D721Med (cell line): ENCODE data around the gene ZMPSTE24.

ENCODE experiments used
- DNase-seq: peaks from one replicate; pipeline ENCODE4 v3.0.0; 2011; ENCODE audit warnings: low spot score; ENCODE audit not compliant: insufficient read length
- FAIRE-seq: peaks from 2 replicates; lab custom pipeline; 2011; peaks lifted over from hg19 to GRCh38; lab: Jason Lieb, UNC
- CTCF ChIP-seq: IDR thresholded peaks from 2 replicates; pipeline ENCODE4 v1.5.1; 2012; ENCODE audit warnings: mild to moderate bottlenecking, control low read depth; ENCODE audit not compliant: insufficient read depth; ENCODE audit errors: missing control alignments

ZMPSTE24 gene

GRCh38 chr1:40303051-40303771 is 45.2 kb downstream of the ZMPSTE24 start:
- DNase-seq: no peak
- TF ChIP-seq CTCF: no peak
- FAIRE-seq: no peak

DNA sequence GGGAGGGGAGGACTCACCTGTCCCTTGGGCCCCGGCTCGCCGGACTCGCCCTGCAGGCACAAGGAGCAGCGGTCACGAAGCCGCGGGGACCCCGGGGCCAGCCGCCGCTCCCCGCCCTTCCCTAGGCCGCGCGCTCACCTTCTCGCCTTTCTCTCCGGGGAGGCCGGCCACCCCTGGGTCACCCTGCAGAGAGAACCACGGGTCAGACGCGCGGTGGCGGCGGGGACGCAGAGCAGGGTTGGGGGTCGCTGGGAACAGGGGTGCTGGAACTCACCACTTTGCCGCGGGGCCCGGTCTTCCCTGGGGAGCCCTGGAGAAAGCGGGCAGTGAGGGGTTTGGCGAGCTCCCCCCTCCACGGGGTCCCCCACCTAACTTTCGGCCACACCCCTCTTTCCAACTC is 45.8 kb downstream of the ZMPSTE24 start:
- DNase-seq: no peak
- FAIRE-seq: no peak
- TF ChIP-seq CTCF: no peak

- no peak for DNase-seq
- TF ChIP-seq CTCF: peak; percentile 17
- no peak for FAIRE-seq
Measured at GRCh38 chr1:40305451-40305850, 47.4 kb downstream of the ZMPSTE24 start.

DNA sequence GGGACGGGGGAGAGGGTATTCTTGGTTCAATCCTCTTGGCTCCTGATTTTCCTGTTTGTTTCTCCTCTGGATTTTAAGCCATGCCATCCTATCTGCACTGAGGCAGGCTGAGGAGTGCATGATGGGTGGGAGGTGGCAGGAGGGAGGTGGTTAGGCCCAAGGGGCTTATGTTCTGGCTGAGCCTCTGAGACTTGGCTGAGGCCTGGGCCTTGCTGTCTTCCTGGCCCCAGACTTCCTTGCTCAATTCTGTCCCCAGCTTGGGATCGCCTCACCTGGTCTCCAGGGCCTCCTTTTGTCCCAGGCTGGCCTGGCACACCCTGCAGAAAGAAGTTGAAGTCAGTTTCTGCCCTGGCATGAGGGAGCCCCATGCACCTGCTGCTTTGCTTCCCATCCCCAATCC is 47.8 kb downstream of the ZMPSTE24 start:
- no peak for TF ChIP-seq CTCF
- DNase-seq: no peak
- FAIRE-seq: no peak

GRCh38 chr1:40306296-40306695 is 48.3 kb downstream of the ZMPSTE24 start:
- no peak for TF ChIP-seq CTCF
- FAIRE-seq (no peak), DNase-seq (no peak)

DNA sequence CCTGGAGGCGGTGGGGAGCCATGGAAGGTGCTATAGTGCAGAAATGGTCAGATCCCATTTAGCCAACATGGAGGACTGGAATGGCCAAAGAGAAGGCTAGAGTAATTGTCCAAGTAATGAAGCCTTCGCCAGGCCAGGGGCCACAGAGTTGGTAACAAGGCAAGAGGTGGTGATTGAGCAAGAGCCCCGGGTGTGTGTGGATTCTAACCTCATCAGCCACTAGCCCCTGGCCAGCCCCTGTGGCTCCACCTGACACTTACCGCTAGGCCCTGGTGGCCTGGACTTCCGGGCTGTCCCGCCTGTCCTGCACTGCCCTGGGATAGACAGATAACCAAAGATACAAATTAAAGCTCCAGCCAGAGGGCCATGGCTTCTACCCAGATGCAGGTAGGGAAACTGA is 49.1 kb downstream of the ZMPSTE24 start:
- DNase-seq (no peak), FAIRE-seq (no peak)
- TF ChIP-seq CTCF: no peak

DNA sequence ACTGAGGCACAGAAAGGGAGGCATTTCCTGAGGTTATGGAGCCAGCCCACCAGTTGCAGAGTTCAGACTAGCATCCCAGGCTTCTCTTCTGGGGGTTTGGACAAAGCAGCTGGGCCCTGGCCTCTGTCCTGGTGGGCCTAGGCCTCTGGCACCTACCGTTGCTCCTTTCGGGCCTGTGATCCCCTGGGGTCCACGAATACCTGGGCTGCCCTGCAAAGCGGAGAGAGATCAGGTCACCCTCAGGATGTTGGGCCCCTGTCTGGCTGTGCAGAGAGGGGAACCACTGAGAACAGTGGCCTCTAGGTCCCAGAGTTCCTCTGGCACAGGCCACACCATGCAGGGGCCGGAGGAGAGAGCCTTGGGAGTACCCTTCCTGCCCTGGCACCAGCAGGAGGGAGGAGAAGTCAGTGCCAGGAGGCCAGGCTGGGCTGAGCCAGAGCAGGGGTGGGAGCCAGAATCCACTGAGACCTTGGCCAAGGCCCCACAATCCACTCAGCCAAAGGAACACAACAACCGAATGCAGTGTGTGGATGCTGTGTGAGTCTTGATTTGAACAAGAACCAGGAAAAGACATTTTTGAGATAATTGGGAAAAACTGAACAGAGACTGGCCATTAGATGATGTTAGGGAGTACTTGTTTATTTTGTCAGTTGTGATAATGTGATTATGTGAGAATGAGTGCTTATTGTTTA is 50.1 kb downstream of the ZMPSTE24 start:
- FAIRE-seq: no peak
- DNase-seq: no peak
- TF ChIP-seq CTCF: no peak
